ENCODE results near the gene AARS1.
"Not testable (repeated sequence)": the region's sequence is repeated elsewhere in the genome, so short reads cannot be mapped to it uniquely, and the experiment has no call there.

Gene AARS1

GRCh38 chr16:70267516-70267915 is 21.8 kb downstream of the AARS1 start:
- DNase-seq (ENCODE audit: low read depth, low spot score), result peak; percentile 68
- no peak for TF ChIP-seq ZNF274 (IDR thresholded peaks at IDR 0.05; ENCODE audit: low read depth, low read length)
- Histone ChIP-seq H3K9ac (ENCODE audit: insufficient read length, low read depth) (no peak overlapping the region), H3K4me3 (ENCODE audit: insufficient read length, low read depth) (no peak overlapping the region), H3K27me3 (ENCODE audit: insufficient read depth, insufficient read length) (no peaks in the 10 kb centered on the region), H3K36me3 (ENCODE audit: insufficient read depth, insufficient read length, low read length) (peaks cover 91% of the 10 kb centered on the region), H3K4me1 (ENCODE audit: insufficient read depth, insufficient read length) (no peaks in the 10 kb centered on the region), H3K9me3 (ENCODE audit: insufficient read depth, low read length) (no peaks in the 10 kb centered on the region)

GRCh38 chr16:70259903-70260302 is 29.4 kb downstream of the AARS1 start:
- peaks cover 91% of the 10 kb centered on the region for H3K36me3 ChIP-seq (ENCODE audit: insufficient read depth, insufficient read length, low read length)

GRCh38 chr16:70258946-70259345 is 30.4 kb downstream of the AARS1 start:
- no peak overlapping the region for H3K4me3 ChIP-seq (ENCODE audit: insufficient read length, low read depth)
- H3K9ac ChIP-seq (ENCODE audit: insufficient read length, low read depth), result no peak overlapping the region
- H3K36me3 ChIP-seq (ENCODE audit: insufficient read depth, insufficient read length, low read length), result peaks cover 91% of the 10 kb centered on the region
- TF ChIP-seq ZNF274 (IDR thresholded peaks at IDR 0.05; ENCODE audit: low read depth, low read length) (no peak), SUZ12 (IDR thresholded peaks at IDR 0.05; ENCODE audit: extremely low read depth, insufficient read depth, insufficient read length) (no peak), YY1 (IDR thresholded peaks at IDR 0.05; ENCODE audit: insufficient read depth, insufficient read length) (no peak)
- DNase-seq (ENCODE audit: low read depth, low spot score), result no peak
- no peaks in the 10 kb centered on the region for H3K9me3 ChIP-seq (ENCODE audit: insufficient read depth, low read length)
- no peaks in the 10 kb centered on the region for H3K27me3 ChIP-seq (ENCODE audit: insufficient read depth, insufficient read length)
- peaks cover 2% of the 10 kb centered on the region for H3K4me1 ChIP-seq (ENCODE audit: insufficient read depth, insufficient read length)

More at GRCh38 chr16:70259903-70260302, 29.4 kb downstream of the AARS1 start:
- not testable (repeated sequence) for H3K4me1 ChIP-seq (ENCODE audit: insufficient read depth, insufficient read length); H3K9me3 ChIP-seq (ENCODE audit: insufficient read depth, low read length); H3K27me3 ChIP-seq (ENCODE audit: insufficient read depth, insufficient read length); DNase-seq (ENCODE audit: low read depth, low spot score); H3K4me3 ChIP-seq (ENCODE audit: insufficient read length, low read depth); H3K9ac ChIP-seq (ENCODE audit: insufficient read length, low read depth)

GRCh38 chr16:70258065-70258464 is 31.2 kb downstream of the AARS1 start:
- Histone ChIP-seq H3K9me3 (ENCODE audit: insufficient read depth, low read length) (no peaks in the 10 kb centered on the region), H3K27me3 (ENCODE audit: insufficient read depth, insufficient read length) (no peaks in the 10 kb centered on the region), H3K4me3 (ENCODE audit: insufficient read length, low read depth) (no peak overlapping the region), H3K36me3 (ENCODE audit: insufficient read depth, insufficient read length, low read length) (peaks cover 91% of the 10 kb centered on the region), H3K9ac (ENCODE audit: insufficient read length, low read depth) (no peak overlapping the region), H3K4me1 (ENCODE audit: insufficient read depth, insufficient read length) (peaks cover 2% of the 10 kb centered on the region)
- no peak for DNase-seq (ENCODE audit: low read depth, low spot score)
- TF ChIP-seq YY1 (IDR thresholded peaks at IDR 0.05; ENCODE audit: insufficient read depth, insufficient read length) (no peak), SUZ12 (IDR thresholded peaks at IDR 0.05; ENCODE audit: extremely low read depth, insufficient read depth, insufficient read length) (no peak), ZNF274 (IDR thresholded peaks at IDR 0.05; ENCODE audit: low read depth, low read length) (no peak)

GRCh38 chr16:70257391-70257790 is 31.9 kb downstream of the AARS1 start:
- Histone ChIP-seq H3K4me3 (ENCODE audit: insufficient read length, low read depth) (no peak overlapping the region), H3K36me3 (ENCODE audit: insufficient read depth, insufficient read length, low read length) (peaks cover 91% of the 10 kb centered on the region), H3K4me1 (ENCODE audit: insufficient read depth, insufficient read length) (peaks cover 2% of the 10 kb centered on the region), H3K27me3 (ENCODE audit: insufficient read depth, insufficient read length) (no peaks in the 10 kb centered on the region), H3K9me3 (ENCODE audit: insufficient read depth, low read length) (no peaks in the 10 kb centered on the region), H3K9ac (ENCODE audit: insufficient read length, low read depth) (no peak overlapping the region)
- DNase-seq (ENCODE audit: low read depth, low spot score), result no peak
- TF ChIP-seq ZNF274 (IDR thresholded peaks at IDR 0.05; ENCODE audit: low read depth, low read length) (no peak), SUZ12 (IDR thresholded peaks at IDR 0.05; ENCODE audit: extremely low read depth, insufficient read depth, insufficient read length) (no peak), YY1 (IDR thresholded peaks at IDR 0.05; ENCODE audit: insufficient read depth, insufficient read length) (no peak)

- H3K9me3 ChIP-seq (ENCODE audit: insufficient read depth, low read length), result no peaks in the 10 kb centered on the region
- H3K4me1 ChIP-seq (ENCODE audit: insufficient read depth, insufficient read length), result peaks cover 2% of the 10 kb centered on the region
- no peaks in the 10 kb centered on the region for H3K27me3 ChIP-seq (ENCODE audit: insufficient read depth, insufficient read length)
- H3K36me3 ChIP-seq (ENCODE audit: insufficient read depth, insufficient read length, low read length), result peaks cover 83% of the 10 kb centered on the region
- H3K4me3 ChIP-seq (ENCODE audit: insufficient read length, low read depth), result no peak overlapping the region
- TF ChIP-seq YY1 (IDR thresholded peaks at IDR 0.05; ENCODE audit: insufficient read depth, insufficient read length) (no peak), SUZ12 (IDR thresholded peaks at IDR 0.05; ENCODE audit: extremely low read depth, insufficient read depth, insufficient read length) (no peak), ZNF274 (IDR thresholded peaks at IDR 0.05; ENCODE audit: low read depth, low read length) (no peak)
- no peak for DNase-seq (ENCODE audit: low read depth, low spot score)
- H3K9ac ChIP-seq (ENCODE audit: insufficient read length, low read depth), result no peak overlapping the region
These were observed 33.7 kb downstream of the AARS1 start for GRCh38 chr16:70255574-70255973.

GRCh38 chr16:70254965-70255286 is 34.4 kb downstream of the AARS1 start:
- Histone ChIP-seq H3K4me3 (ENCODE audit: insufficient read length, low read depth) (no peak overlapping the region), H3K4me1 (ENCODE audit: insufficient read depth, insufficient read length) (peaks cover 2% of the 10 kb centered on the region), H3K27me3 (ENCODE audit: insufficient read depth, insufficient read length) (no peaks in the 10 kb centered on the region), H3K36me3 (ENCODE audit: insufficient read depth, insufficient read length, low read length) (peaks cover 80% of the 10 kb centered on the region), H3K9ac (ENCODE audit: insufficient read length, low read depth) (peak overlapping the region; percentile 37), H3K9me3 (ENCODE audit: insufficient read depth, low read length) (no peaks in the 10 kb centered on the region)
- TF ChIP-seq ZNF274 (IDR thresholded peaks at IDR 0.05; ENCODE audit: low read depth, low read length) (no peak), YY1 (IDR thresholded peaks at IDR 0.05; ENCODE audit: insufficient read depth, insufficient read length) (no peak), SUZ12 (IDR thresholded peaks at IDR 0.05; ENCODE audit: extremely low read depth, insufficient read depth, insufficient read length) (no peak)
- no peak for DNase-seq (ENCODE audit: low read depth, low spot score)

Measured in NT2/D1 (cell line).